ENCODE results near the gene CASR. TPM values are rescaled to one million over a fixed set of nuclear protein-coding genes. Genes with fewer than 3 reads are reported as not detected.

The CASR gene
- polyA plus RNA-seq, 4 donors = 21.9 to 29.6 (median 27.3) TPM

DNA sequence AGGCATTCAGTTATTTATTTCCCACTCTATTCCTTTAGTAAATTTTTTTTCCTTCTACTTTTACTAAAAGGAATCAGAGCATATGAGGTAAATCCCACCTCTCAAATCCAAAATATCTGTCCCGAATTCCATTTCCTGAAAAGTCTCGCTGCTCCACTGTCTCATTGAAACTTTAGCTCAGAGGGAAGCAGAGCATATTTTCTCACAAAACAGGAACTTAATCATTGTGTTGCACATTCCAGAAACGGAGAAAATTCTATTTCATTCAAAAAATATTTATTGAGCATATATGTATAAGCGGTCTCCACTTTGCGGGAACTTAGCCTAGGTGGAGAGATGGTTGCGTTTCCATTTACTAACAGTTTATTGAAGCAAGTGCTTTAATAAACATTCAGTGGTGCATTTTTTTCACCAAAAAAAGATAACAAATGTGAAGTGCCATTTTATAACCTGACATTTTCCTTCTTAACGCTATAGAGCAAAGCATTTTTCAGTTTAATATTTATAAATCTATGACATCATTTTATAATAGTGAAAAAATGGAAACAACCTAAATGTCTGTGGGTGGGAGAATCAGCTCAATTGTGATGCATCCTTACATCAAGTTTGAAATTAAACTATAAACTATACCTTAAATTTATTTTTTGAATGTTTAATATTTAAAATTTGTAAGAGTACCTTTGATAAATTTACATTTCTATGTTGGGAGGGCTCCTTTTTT, 74.3 kb downstream of the CASR start:
- DNase-seq (ENCODE audit: low read depth in 4 of 4, low spot score in 3 of 4) = no peak

DNA sequence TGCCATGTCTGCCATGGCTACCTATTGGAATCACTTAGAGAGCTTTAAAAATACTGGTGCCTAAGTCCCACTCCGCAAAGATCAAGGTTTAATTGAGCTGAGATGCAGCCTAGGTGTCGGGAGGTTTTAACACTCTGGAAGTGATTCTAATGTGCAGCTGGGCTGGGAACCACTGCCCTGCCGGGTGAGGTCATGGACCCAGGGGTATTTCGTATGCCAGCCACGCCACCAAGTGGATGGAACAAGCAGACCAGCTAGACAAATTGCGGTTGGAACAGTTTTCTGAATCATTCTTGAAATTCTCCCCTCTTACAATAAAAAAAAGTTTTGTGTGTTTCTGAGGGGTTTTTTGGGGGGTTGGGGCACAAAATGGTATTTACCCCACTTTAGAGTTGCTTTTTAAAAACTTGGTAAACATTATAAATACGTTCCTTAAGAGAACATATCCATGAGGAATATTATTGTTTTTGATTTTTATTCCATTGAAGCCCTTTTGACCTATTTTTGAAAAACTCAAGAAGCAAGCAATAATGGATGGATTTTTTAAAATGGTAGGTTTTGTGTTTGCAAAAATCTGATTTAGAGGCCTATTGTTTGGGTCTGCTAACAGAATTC, 75.4 kb downstream of the CASR start:
- peak in 1 of 4 donors; percentile 53 for DNase-seq (ENCODE audit: low read depth in 4 of 4, low spot score in 3 of 4)

- DNase-seq (ENCODE audit: low read depth in 4 of 4, low spot score in 3 of 4) = no peak
Observed at GRCh38 chr3:122260206-122260605, 76.7 kb downstream of the CASR start.

DNA sequence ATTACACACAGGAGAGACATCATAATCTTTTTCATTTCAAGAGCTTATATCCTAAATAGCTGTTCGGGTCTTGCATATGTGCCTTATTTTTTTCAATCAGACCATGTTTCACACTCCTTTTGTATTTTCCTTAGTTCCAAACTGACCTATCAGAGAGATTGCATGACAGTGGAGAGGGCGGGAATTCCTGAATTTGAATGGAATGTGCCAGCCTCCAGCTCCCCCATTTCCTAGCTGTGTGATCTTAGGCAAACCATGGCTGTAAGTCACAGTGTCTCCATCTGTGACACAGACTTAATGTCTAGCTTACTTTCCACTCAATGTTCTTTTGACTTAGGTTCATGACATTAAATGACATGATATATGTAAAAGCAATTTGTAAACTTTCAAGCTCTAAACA, 79.6 kb downstream of the CASR start:
- DNase-seq (ENCODE audit: low read depth in 4 of 4, low spot score in 3 of 4) = no peak

DNA sequence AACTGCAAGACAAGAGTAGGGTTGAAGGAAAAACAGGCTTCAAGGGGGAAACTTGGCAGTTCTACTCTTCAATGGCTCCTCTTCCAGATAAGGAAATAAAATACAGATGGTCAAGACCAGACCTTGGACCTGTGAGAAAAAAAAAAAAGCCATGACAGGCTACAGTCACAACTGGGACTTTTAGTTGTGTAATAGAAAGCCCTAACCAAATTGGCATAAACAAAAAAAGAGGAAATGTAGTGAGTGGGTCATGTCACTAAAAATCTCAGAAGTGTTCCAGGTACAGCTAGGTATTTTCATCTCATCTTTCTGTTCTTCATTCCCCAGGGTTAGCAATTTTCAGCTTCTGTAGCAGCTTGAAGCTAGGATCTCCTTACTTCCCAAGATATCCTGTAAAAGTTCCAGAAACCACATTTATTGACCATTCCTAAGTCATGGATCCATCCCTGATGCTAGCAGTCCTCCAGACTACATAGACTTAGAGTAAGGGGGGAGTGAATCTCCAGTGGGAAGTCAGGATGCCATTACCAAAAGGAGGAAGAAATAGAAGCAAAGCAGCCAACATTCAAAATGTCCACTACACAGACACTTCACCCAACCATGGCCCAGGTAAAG, 80.6 kb downstream of the CASR start:
- no peak for DNase-seq (ENCODE audit: low read depth in 4 of 4, low spot score in 3 of 4)

- no peak for DNase-seq (ENCODE audit: low read depth in 4 of 4, low spot score in 3 of 4)
Observed at GRCh38 chr3:122265957-122266356, 82.5 kb downstream of the CASR start.

DNA sequence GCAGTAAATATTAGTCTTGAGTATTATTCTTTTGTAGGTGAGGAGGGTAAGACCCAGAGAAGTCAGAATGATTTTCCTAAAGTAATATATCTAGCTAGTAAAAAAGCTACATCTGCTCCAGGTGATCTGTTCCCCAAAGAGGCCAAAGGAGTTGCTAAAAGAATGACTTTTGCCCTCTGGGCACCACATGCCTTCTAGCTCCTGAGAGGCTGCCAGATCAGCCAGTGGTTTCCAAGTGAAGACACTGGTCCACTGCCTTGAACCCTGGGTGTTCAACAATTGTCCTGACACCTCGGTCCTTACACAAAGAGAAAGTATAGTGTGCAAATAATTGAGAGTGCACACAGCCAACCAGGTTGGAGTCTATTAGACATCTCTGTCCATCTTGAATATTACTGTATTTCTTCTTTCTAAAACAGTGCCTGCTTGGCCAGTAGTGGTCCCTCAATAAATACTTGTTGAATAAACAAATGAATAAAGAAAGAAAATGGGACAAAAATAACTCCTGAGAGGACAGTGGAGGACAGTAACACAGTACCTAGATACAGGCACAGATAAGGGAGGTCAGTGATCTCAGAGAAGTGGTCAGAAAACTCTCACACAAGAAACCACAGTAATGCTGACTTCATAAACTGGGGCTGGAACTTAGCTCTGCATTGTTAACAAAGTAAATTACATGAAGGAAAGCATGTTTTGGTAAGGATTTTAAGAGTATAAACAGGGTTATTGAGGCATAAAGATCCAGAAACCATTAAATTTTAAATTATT, 85.0 kb downstream of the CASR start:
- no peak for DNase-seq (ENCODE audit: low read depth in 4 of 4, low spot score in 3 of 4)

DNA sequence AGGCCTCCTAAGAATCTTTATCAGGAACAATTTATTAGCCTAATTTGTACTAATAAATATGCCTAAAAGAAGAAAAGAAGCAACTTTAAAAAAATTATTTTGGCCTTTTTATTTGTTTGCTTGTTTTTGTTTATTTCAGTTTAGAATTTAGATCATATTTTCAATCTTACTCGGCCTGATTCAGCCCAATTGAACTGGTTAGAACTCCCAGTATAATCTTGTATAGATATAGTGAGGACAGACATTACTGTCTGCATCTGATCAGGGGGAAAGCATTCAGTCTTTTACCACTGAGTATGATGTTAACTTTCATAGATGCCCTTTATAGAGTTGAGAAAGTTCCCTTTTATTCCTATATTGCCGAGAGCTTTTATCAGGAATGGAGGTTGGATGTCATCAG, 85.6 kb downstream of the CASR start:
- DNase-seq (ENCODE audit: low read depth in 4 of 4, low spot score in 3 of 4) = no peak

DNA sequence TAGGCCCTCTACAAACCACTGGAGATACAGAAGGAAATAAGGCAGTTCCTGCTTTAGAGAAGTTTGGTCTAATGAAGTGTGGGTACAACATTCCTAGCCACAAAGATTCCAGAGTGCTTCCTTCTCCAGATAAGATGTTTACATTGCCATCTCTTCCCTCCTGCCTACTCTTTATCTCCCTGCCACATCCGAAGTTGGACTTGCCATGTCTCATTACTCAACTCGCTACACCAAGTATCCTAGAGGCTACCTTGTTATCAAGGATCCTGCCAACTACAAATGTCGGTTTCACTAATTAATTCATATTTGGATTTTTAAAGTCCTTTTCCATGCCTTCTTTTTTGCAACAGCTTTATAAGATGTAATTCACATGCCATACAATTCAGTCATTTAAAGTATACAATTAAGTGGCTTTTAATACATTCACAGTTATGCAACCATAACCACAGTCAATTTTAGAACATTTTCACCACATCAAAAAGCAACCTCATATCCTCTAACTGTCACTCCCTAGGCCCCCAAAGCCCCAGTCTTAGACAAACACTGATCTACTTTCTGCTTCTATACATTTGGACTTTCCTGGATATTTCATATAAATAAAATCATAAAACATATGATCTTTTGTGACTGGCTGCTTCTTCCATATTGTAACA, 87.9 kb downstream of the CASR start:
- no peak for DNase-seq (ENCODE audit: low read depth in 4 of 4, low spot score in 3 of 4)

DNA sequence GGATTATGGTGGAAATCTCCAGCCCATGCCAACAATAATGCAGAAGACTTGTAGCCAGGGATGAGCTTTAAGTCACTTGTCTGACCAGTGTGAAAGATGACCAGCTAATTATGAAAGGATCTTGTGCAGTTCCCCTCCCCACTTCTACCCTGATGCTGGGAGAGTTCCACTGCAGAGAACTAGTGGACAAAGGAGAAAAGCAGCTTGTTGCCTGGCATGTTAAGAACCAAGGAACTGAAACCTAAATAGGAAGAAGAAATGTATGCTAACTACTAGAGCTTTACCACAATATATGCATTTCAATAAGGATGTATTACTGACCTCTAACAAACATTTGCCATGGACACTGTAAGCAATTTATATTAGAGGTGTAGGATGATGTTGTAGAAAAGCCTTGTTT, 89.4 kb downstream of the CASR start:
- no peak for DNase-seq (ENCODE audit: low read depth in 4 of 4, low spot score in 3 of 4)

DNA sequence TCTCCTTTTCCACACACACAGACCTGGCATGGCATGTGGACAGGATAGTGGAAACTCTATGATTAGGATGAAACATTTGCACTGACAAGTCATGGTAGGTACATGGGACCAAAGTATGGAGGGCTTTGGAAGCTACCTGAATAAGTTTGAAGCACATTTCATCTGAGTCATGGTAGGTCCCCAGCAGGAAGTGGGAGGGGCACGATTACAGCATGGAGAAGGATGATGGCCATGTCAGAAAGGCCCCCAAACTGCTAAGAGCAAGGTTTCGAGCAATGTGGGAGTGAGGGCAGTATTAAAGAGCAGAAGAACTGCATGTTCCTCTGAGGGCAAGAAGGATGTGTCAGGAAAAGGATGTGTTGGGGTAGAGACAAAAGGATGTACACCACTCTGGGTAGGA, 90.0 kb downstream of the CASR start:
- DNase-seq (ENCODE audit: low read depth in 4 of 4, low spot score in 3 of 4) = no peak

GRCh38 chr3:122281891-122282290, 98.4 kb downstream of the CASR start:
- DNase-seq (ENCODE audit: low read depth in 4 of 4, low spot score in 3 of 4) = no peak

DNA sequence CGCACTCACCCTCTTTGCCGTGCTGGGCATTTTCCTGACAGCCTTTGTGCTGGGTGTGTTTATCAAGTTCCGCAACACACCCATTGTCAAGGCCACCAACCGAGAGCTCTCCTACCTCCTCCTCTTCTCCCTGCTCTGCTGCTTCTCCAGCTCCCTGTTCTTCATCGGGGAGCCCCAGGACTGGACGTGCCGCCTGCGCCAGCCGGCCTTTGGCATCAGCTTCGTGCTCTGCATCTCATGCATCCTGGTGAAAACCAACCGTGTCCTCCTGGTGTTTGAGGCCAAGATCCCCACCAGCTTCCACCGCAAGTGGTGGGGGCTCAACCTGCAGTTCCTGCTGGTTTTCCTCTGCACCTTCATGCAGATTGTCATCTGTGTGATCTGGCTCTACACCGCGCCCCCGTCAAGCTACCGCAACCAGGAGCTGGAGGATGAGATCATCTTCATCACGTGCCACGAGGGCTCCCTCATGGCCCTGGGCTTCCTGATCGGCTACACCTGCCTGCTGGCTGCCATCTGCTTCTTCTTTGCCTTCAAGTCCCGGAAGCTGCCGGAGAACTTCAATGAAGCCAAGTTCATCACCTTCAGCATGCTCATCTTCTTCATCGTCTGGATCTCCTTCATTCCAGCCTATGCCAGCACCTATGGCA, 100.5 kb downstream of the CASR start:
- DNase-seq (ENCODE audit: low read depth in 4 of 4, low spot score in 3 of 4) = no peak

- no peak for DNase-seq (ENCODE audit: low read depth in 4 of 4, low spot score in 3 of 4)
Observed at GRCh38 chr3:122284486-122284885, 101.0 kb downstream of the CASR start.

GRCh38 chr3:122294359-122294758, 110.9 kb downstream of the CASR start:
- DNase-seq (ENCODE audit: low read depth in 4 of 4, low spot score in 3 of 4) = no peak

GRCh38 chr3:122295266-122296062, 112.0 kb downstream of the CASR start:
- DNase-seq (ENCODE audit: low read depth in 4 of 4, low spot score in 3 of 4) = no peak

GRCh38 chr3:122298239-122298638, 114.8 kb downstream of the CASR start:
- DNase-seq (ENCODE audit: low read depth in 4 of 4, low spot score in 3 of 4) = no peak

- no peak for DNase-seq (ENCODE audit: low read depth in 4 of 4, low spot score in 3 of 4)
Observed at GRCh38 chr3:122299215-122299614, 115.7 kb downstream of the CASR start.

DNA sequence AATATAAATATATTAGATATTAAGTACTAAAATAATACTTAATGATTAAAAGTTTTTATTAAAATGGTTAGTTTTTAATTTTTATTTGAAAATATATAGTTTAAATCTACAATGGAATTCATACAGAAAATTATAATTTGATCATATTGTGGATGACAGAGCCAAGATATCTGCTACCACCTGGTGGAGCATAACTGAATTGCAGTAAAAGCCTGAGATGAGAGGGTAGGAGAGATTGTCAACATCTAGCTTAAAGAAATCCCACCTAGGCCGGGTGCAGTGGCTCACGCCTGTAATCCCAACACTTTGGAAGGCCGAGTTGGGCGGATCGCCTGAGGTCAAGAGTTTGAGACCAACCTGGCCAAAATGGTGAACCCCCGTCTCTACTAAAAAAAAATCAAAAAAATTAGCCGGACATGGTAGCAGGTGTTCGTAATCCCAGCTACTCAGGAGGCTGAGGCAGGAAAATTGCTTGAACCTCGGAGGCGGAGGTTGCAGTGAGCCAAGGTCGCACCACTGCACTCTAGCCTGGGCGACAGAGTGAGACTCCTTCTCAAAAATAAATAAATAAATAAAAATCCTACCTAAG, 116.5 kb downstream of the CASR start:
- DNase-seq (ENCODE audit: low read depth in 4 of 4, low spot score in 3 of 4) = no peak
